K562 (cell line): ENCODE data around the gene VHLL. TPM values are rescaled to one million over a fixed set of nuclear protein-coding genes. Genes with fewer than 3 reads are reported as not detected.

Source experiments
- ATAC-seq: fragments of 200-7000 bp; cut with Tn5 transposase; 3 replicates; pipeline ENCODE4 v1.9.1; 2020; ENCODE audit warnings: moderate library complexity
- BruUV-seq: library from RNA; stranded (reverse); fragments of 400-500 nt; replicated peaks from 2 replicates; lab custom pipeline; 2021; lab: Mats Ljungman, UMichigan
- CTCF ChIA-PET: fragments of 300-600 bp; formaldehyde crosslinking; extraction: SDS; loops from one replicate; lab custom pipeline; 2021; ENCODE audit warnings: low intra/inter-chr PET ratio; lab: Yijun Ruan, JAX
- POLR2A ChIA-PET: fragments of 300-600, 350-650 bp; sonication (Branson Sonifier 250); formaldehyde crosslinking; extraction: SDS; loops from one replicate; lab custom pipeline; 2021; ENCODE audit warnings: antibody characterized with exemption, inconsistent platforms; lab: Yijun Ruan, JAX
- DNase-seq, 4 experiments: peaks; one replicate each; pipeline versions ENCODE4 v3.0.0 to v3.0.0-alpha.2; 2011 to 2018; ENCODE audit warnings: low spot score in 3 of 4, mixed read lengths in 3 of 4; ENCODE audit errors: extremely low read depth in 1 of 4
- FAIRE-seq: peaks from 2 replicates; lab custom pipeline; 2011; peaks lifted over from hg19 to GRCh38; lab: Jason Lieb, UNC
- H2AFZ ChIP-seq: 2 replicates; pipeline ENCODE4 v1.6.0; 2011; ENCODE audit warnings: low read depth, low read length, control low read depth, inconsistent platforms
- H3K27ac ChIP-seq: fragments of 200-600 bp; 3 replicates; pipeline ENCODE4 v1.8.0; 2011; ENCODE audit warnings: low read depth, mild to moderate bottlenecking, control low read depth, inconsistent platforms, low read length, moderate library complexity, mixed read lengths; ENCODE audit errors: extremely low read depth
- H3K27me3 ChIP-seq, 2 experiments: fragments of 300-600 bp in 1 of 2; 2 replicates in 1 of 2; 3 replicates in 1 of 2; pipeline versions ENCODE4 v1.6.0 to v1.8.0; 2011; ENCODE audit warnings: inconsistent platforms in 2 of 2, low read length in 2 of 2, mild to moderate bottlenecking in 1 of 2, mixed read lengths in 1 of 2, moderate library complexity in 1 of 2; ENCODE audit not compliant: control insufficient read depth in 2 of 2, insufficient read depth in 2 of 2
- H3K36me3 ChIP-seq: fragments of 300-600 bp; 3 replicates; pipeline ENCODE4 v1.8.0; 2011; ENCODE audit warnings: mild to moderate bottlenecking, low read length, inconsistent platforms; ENCODE audit not compliant: control insufficient read depth, insufficient read depth
- H3K4me1 ChIP-seq, 2 experiments: fragments of 200-600 bp in 1 of 2; replicated peaks in 1 of 2; 2 replicates in 1 of 2; 3 replicates in 1 of 2; pipeline versions ENCODE4 v1.5.1 to v1.8.0; 2011; ENCODE audit warnings: inconsistent platforms in 2 of 2, low read length in 2 of 2, mild to moderate bottlenecking in 1 of 2, mixed read lengths in 1 of 2, moderate library complexity in 1 of 2; ENCODE audit not compliant: control insufficient read depth in 2 of 2, insufficient read depth in 2 of 2
- H3K4me2 ChIP-seq: 2 replicates; pipeline ENCODE4 v1.6.1; 2011; ENCODE audit warnings: low read length, control low read depth, inconsistent platforms, mixed read lengths; ENCODE audit not compliant: insufficient read depth
- H3K4me3 ChIP-seq: fragments of 200-600 bp; sonication (generic), shearing (Covaris generic); 2 replicates; pipeline ENCODE4 v1.5.1; 2016; ENCODE audit warnings: control low read depth, inconsistent platforms
- H3K79me2 ChIP-seq: fragments of 200-600 bp; 3 replicates; pipeline ENCODE4 v1.8.0; 2011; ENCODE audit warnings: low read length, inconsistent platforms; ENCODE audit not compliant: control insufficient read depth, insufficient read depth
- H3K9ac ChIP-seq, 2 experiments: 2 replicates each; pipeline versions ENCODE4 v1.6.0 to v1.6.1; 2011; ENCODE audit warnings: low read depth in 2 of 2, low read length in 2 of 2, control low read depth in 1 of 2, inconsistent platforms in 1 of 2, mild to moderate bottlenecking in 1 of 2, mixed read lengths in 1 of 2; ENCODE audit not compliant: insufficient read depth in 1 of 2
- H3K9me1 ChIP-seq: one replicate; pipeline ENCODE4 v1.6.0; 2011; ENCODE audit warnings: inconsistent platforms, mild to moderate bottlenecking, low read length, moderate library complexity; ENCODE audit not compliant: control insufficient read depth, insufficient read depth
- H3K9me3 ChIP-seq: replicated peaks from 2 replicates; pipeline ENCODE4 v1.5.1; 2011; ENCODE audit warnings: low read depth, low read length, inconsistent platforms; ENCODE audit not compliant: control insufficient read depth, insufficient read depth
- H4K20me1 ChIP-seq: replicated peaks from 2 replicates; pipeline ENCODE4 v1.6.1; 2011; ENCODE audit warnings: low read length, inconsistent platforms, mixed read lengths; ENCODE audit not compliant: control insufficient read depth, insufficient read depth
- BRD9 ChIP-seq: fragments of 450-650 bp; IDR thresholded peaks from 2 replicates; pipeline ENCODE4 v1.6.1; 2018; ENCODE audit warnings: low read depth; ENCODE audit not compliant: partially characterized antibody
- DIDO1 ChIP-seq: fragments of 450-650 bp; IDR thresholded peaks from 2 replicates; pipeline ENCODE4 v1.6.1; 2016; ENCODE audit warnings: low read depth, missing biosample characterization, missing genetic modification characterization
- HNRNPLL ChIP-seq: fragments of 200-400 bp; formaldehyde crosslinking; IDR thresholded peaks from 2 replicates; pipeline ENCODE4 v1.6.1; 2017; ENCODE audit warnings: low read length, low read depth, mild to moderate bottlenecking; ENCODE audit not compliant: poor library complexity, severe bottlenecking
- MEF2D ChIP-seq: conservative IDR thresholded peaks from 2 replicates; pipeline ENCODE4 v1.6.1; 2016; ENCODE audit warnings: low read depth, missing genetic modification characterization, missing compliant biosample characterization
- MEIS2 ChIP-seq: fragments of 450-650 bp; IDR thresholded peaks from 2 replicates; pipeline ENCODE4 v1.6.1; 2014; ENCODE audit warnings: mild to moderate bottlenecking; ENCODE audit not compliant: partially characterized antibody
- SIX5 ChIP-seq, 2 experiments: IDR thresholded peaks; 2 replicates each; pipeline ENCODE4 v1.6.1; 2011; ENCODE audit warnings: low read length in 2 of 2, borderline replicate concordance in 1 of 2, low read depth in 1 of 2, mild to moderate bottlenecking in 1 of 2, moderate library complexity in 1 of 2; ENCODE audit not compliant: insufficient read depth in 1 of 2
- SP1 ChIP-seq: sonication (generic); formaldehyde crosslinking; IDR thresholded peaks from 2 replicates; pipeline ENCODE4 v1.8.1; 2022; ENCODE audit warnings: mild to moderate bottlenecking, missing genetic modification reagents
- TCF7 ChIP-seq: sonication (generic); IDR thresholded peaks from 2 replicates; pipeline ENCODE4 v1.6.1; 2016; ENCODE audit warnings: antibody characterized with exemption, borderline replicate concordance
- TEAD4 ChIP-seq, 2 experiments: sonication (generic) in 1 of 2; formaldehyde crosslinking in 1 of 2; IDR thresholded peaks; 2 replicates each; pipeline versions ENCODE4 v1.6.1 to v1.8.0; 2012 to 2022; ENCODE audit warnings: borderline replicate concordance in 1 of 2, inconsistent platforms in 1 of 2, low read length in 1 of 2, mild to moderate bottlenecking in 1 of 2, missing genetic modification reagents in 1 of 2
- ZBTB12 ChIP-seq: fragments of 250-450 bp; sonication (Bioruptor Pico); IDR thresholded peaks from 2 replicates; pipeline ENCODE4 v1.4.0; 2020
- ZNF133 ChIP-seq: fragments of 250-450 bp; sonication (Bioruptor Pico); IDR thresholded peaks from 2 replicates; pipeline ENCODE4 v1.4.0; 2020; ENCODE audit warnings: mild to moderate bottlenecking
- ZNF395 ChIP-seq: fragments of 200-800 bp; sonication (Bioruptor generic); IDR thresholded peaks from 2 replicates; pipeline ENCODE4 v1.6.1; 2017; ENCODE audit warnings: missing genetic modification characterization, missing compliant biosample characterization
- WGBS: fragments of 100-300 bp; shearing (Covaris generic); methylation state at CpG from one replicate; pipeline ENCODE4 v1.1.6; 2016; ENCODE audit warnings: low coverage, mixed read lengths; ENCODE audit not compliant: insufficient coverage; ENCODE audit errors: missing lambda C conversion rate; 5-methylcytosine and 5-hydroxymethylcytosine counted together
- in situ Hi-C: fragments of 300-500 bp; cut with MboI; formaldehyde crosslinking; loops from 4 replicates; pipeline ENCODE4 v1.15.0; 2018; ENCODE audit warnings: inconsistent platforms, mixed read lengths
- intact Hi-C: fragments of 100-400 bp; cut with micrococcal nuclease; formaldehyde crosslinking; loops from 2 replicates; pipeline ENCODE4 v1.14.2; 2022
- polyA plus RNA-seq, 8 experiments: library from polyadenylated mRNA; depleted of rRNA in 4 of 8; stranded (reverse) in 5 of 8; unstranded in 3 of 8; fragments of >200 nt; fragmentation: Nextera tagmentation in 2 of 8; fragmentation: Illumina TruSeq in 1 of 8; extraction: Ambion mirVana in 2 of 8; extraction: Trizol in 1 of 8; gene quantifications; 2 replicates each; pipeline versions ENCODE4 v1.2.1 to v1.2.3, GENCODE V29; 2011 to 2014; ENCODE audit warnings: inconsistent platforms in 1 of 8, missing spikeins in 1 of 8
- total RNA-seq, 7 experiments: library from RNA; depleted of rRNA in 6 of 7; stranded (reverse); fragments of >200 nt in 6 of 7; fragmentation: Illumina TruSeq in 2 of 7; extraction: Trizol in 2 of 7; gene quantifications; 2 replicates each; pipeline versions ENCODE4 v1.2.1 to v1.2.3, GENCODE V29; 2011 to 2021; ENCODE audit warnings: low replicate concordance in 1 of 7
- TF ChIP-seq, protein P1 (sequence below): fragments of 450-650 bp; IDR thresholded peaks from 2 replicates; pipeline ENCODE4 v1.6.1; 2018; ENCODE audit not compliant: partially characterized antibody
- TF ChIP-seq, protein P2 (sequence below): sonication (generic); IDR thresholded peaks from 2 replicates; pipeline ENCODE4 v1.6.1; 2016

Gene VHLL
- total and polyA plus RNA-seq, 9 of the 15 experiments (the other 6 are each of a cell fraction or from before 2014, with no cell fraction given), result not detected

GRCh38 chr1:156336242-156336641 lies 37.1 kb upstream of the VHLL start:
- POLR2A ChIA-PET, result interaction anchor here (1.5 kb wide), 1 partner anchor 11 kb away, joined by 3 read pairs; no protein-coding TSS in a partner anchor
- H3K4me3 ChIP-seq, result peak overlapping the region; percentile 63
- H3K9me3 ChIP-seq, result no peaks in the 10 kb centered on the region
- in situ Hi-C loops (no loop called here), intact Hi-C loops (loop anchor here (5.0 kb wide), 1 partner anchor 166 kb away; the partner anchor contains the start of gene MEF2D)
- peaks cover 20% of the 10 kb centered on the region for H4K20me1 ChIP-seq
- peaks cover 55% of the 10 kb centered on the region for H3K36me3 ChIP-seq
- DNase-seq, result peak in 3 of 4 experiments; percentile 34 to 56 (median 36)
- CTCF ChIA-PET, result no interaction called here
- H3K27me3 ChIP-seq, result no peaks in the 10 kb centered on the region
- FAIRE-seq, result no peak
- no peak overlapping the region for H2AFZ ChIP-seq
- WGBS, result 13% methylated on average over 4 of the region's 4 CpGs
- peaks cover 60% of the 10 kb centered on the region for H3K79me2 ChIP-seq
- no peaks in the 10 kb centered on the region for H3K9me1 ChIP-seq
- H3K4me2 ChIP-seq, result peak overlapping the region; percentile 90
- peak; percentile 47 for ATAC-seq
- H3K4me1 ChIP-seq, result peaks cover 0 to 9% of the 10 kb centered on the region in 2 experiments; a peak in 3 of 5 replicates
- H3K27ac ChIP-seq, result 0 out of 3 replicates have a peak overlapping the region, but pooled peaks have one; percentile 40
- no TSS peak for BruUV-seq
- peak overlapping the region in 1 of 2 experiments; percentile 96; a peak in 2 of 4 replicates for H3K9ac ChIP-seq
- TF ChIP-seq TEAD4 (IDR thresholded peaks at IDR 0.05; ENCODE audit: low read length) (0 out of 2 replicates have a peak, but pooled peaks have one; percentile 15), TEAD4 (CRISPR knock-in tag; IDR thresholded peaks at IDR 0.05; ENCODE audit: borderline replicate concordance) (no peak), TCF7 (no peak), ZNF395 (no peak), BRD9 (peak; percentile 70), DIDO1 (0 out of 2 replicates have a peak, but pooled peaks have one; percentile 23), MEF2D (tag) (no peak), ZNF133 (CRISPR knock-in tag) (no peak), MEIS2 (peak; percentile 3), SIX5 (IDR thresholded peaks at IDR 0.05; ENCODE audit: borderline replicate concordance in 1 of 2, insufficient read depth in 1 of 2, low read depth in 1 of 2, low read length in 2 of 2) (no peak), SP1 (0 out of 2 replicates have a peak, but pooled peaks have one; percentile 16), HNRNPLL (no peak), ZBTB12 (CRISPR knock-in tag) (no peak)
- TF ChIP-seq, protein P1, sequence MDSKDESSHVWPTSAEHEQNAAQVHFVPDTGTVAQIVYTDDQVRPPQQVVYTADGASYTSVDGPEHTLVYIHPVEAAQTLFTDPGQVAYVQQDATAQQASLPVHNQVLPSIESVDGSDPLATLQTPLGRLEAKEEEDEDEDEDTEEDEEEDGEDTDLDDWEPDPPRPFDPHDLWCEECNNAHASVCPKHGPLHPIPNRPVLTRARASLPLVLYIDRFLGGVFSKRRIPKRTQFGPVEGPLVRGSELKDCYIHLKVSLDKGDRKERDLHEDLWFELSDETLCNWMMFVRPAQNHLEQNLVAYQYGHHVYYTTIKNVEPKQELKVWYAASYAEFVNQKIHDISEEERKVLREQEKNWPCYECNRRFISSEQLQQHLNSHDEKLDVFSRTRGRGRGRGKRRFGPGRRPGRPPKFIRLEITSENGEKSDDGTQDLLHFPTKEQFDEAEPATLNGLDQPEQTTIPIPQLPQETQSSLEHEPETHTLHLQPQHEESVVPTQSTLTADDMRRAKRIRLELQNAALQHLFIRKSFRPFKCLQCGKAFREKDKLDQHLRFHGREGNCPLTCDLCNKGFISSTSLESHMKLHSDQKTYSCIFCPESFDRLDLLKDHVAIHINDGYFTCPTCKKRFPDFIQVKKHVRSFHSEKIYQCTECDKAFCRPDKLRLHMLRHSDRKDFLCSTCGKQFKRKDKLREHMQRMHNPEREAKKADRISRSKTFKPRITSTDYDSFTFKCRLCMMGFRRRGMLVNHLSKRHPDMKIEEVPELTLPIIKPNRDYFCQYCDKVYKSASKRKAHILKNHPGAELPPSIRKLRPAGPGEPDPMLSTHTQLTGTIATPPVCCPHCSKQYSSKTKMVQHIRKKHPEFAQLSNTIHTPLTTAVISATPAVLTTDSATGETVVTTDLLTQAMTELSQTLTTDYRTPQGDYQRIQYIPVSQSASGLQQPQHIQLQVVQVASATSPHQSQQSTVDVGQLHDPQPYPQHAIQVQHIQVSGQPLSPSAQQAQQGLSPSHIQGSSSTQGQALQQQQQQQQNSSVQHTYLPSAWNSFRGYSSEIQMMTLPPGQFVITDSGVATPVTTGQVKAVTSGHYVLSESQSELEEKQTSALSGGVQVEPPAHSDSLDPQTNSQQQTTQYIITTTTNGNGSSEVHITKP, result peak; percentile 45
- TF ChIP-seq, protein P2, sequence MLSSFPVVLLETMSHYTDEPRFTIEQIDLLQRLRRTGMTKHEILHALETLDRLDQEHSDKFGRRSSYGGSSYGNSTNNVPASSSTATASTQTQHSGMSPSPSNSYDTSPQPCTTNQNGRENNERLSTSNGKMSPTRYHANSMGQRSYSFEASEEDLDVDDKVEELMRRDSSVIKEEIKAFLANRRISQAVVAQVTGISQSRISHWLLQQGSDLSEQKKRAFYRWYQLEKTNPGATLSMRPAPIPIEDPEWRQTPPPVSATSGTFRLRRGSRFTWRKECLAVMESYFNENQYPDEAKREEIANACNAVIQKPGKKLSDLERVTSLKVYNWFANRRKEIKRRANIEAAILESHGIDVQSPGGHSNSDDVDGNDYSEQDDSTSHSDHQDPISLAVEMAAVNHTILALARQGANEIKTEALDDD, result 0 out of 2 replicates have a peak, but pooled peaks have one; percentile 26
